IPS DF 4.7 (cell line): ENCODE results near the gene FREY1.

Experiments
- DNase-seq: peaks from one replicate; pipeline ENCODE4 v3.0.0-alpha.2; 2013; ENCODE audit warnings: low spot score; ENCODE audit errors: extremely low read depth

FREY1 gene

GRCh38 chr11:45895553-45896259 is 11.4 kb downstream of the FREY1 start:
- DNase-seq, result no peak

GRCh38 chr11:45894555-45895247 is 12.4 kb downstream of the FREY1 start:
- no peak for DNase-seq

GRCh38 chr11:45892856-45893255 is 14.2 kb downstream of the FREY1 start:
- no peak for DNase-seq

DNA sequence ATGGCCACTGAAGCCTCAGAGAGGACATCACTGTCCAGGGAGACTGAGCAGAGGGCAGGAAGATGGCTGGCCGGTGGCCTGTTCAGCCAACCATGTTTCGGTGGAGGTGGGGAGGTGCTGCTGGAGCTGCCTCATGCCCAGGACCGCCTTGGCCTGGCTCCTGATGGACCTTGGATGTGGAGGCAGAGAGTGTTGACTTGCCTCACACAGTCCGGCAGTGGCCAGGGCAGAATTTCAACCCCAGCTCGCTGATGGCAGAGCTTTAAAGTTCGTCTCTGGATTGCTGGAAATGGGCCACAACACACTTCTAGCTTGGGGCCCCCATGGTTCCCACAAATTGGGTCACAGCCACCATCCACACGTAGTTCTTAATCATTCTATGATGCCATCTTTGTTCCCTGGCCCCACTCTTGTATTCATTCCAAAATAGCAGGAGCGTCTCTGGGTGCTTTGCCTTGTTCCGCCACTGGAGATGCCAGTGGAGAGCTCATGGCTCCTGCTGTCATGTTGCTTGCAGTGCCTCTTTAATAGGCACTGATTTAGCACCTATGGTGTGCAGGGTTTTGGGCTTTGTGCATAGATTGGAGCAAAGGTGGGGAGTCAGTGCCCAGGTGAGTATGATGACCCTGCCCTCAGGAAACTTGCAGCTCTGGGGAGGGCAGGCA is 16.1 kb downstream of the FREY1 start:
- no peak for DNase-seq

- no peak for DNase-seq
Observed at GRCh38 chr11:45889966-45890365, 17.1 kb downstream of the FREY1 start.

- DNase-seq, result no peak
Observed at GRCh38 chr11:45889555-45889954, 17.5 kb downstream of the FREY1 start.

DNA sequence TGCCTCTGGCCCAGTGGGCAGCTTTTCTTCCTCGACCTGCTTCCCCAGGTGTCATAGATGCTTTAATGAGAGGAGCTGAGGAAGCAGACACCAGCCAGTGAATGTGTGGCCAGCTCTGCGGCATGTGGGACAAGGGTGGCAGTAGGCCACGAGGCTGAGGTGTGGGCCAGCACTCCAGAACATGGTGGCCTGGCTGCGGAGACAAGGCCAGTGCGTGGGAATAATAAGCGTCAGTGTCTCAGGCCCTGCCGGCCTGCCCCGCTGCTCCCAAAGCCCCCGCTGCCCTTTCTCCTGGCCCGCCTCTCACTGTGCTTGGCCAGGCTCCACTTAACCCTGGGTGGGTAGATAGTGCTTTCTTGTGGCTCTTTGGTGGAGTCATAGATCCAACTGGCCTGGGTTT is 19.5 kb downstream of the FREY1 start:
- DNase-seq, result no peak

DNA sequence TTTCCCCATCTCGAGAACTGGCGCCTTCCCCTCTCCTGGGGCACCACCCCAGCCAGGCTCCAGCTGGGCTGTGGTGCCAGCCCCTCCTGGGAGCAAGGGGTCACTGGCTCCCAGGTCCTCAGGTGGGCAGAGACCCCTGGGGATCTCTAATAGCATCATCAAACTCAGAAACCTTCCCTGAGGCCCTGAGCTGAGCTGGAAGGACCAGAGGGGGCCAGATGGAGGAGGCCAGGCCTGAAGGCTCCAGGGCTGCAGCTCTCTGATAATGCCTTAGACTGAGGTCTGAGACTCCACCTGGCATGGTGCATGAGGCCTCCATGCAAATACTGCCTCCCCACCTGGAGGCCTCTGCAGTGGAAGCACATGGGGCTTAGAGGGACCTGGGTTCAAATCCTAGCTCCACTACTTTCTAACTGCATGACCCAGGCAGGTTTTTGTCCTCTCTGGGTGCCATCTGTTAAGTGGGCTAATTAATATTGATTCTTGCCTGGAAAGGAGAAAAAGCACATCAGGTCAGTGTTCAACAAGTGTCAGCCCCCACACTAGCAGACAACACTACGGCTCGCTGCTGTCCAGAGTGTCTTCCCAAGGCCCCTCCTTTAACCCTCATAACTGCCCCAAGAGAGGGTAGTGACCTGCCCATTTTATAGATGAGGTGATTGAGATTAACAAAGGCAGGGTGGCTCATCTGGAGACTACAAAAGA is 20.1 kb downstream of the FREY1 start:
- DNase-seq, result no peak

- no peak for DNase-seq
Observed at GRCh38 chr11:45885921-45886721, 20.9 kb downstream of the FREY1 start.

- no peak for DNase-seq
Observed at GRCh38 chr11:45885274-45885920, 21.7 kb downstream of the FREY1 start, which contains the start of gene MAPK8IP1. MAPK8IP1 (plus strand) TSS chr11:45885651; CDS start chr11:45885821, 170 bp downstream.

GRCh38 chr11:45884596-45885185 is 22.4 kb downstream of the FREY1 start:
- no peak for DNase-seq

DNA sequence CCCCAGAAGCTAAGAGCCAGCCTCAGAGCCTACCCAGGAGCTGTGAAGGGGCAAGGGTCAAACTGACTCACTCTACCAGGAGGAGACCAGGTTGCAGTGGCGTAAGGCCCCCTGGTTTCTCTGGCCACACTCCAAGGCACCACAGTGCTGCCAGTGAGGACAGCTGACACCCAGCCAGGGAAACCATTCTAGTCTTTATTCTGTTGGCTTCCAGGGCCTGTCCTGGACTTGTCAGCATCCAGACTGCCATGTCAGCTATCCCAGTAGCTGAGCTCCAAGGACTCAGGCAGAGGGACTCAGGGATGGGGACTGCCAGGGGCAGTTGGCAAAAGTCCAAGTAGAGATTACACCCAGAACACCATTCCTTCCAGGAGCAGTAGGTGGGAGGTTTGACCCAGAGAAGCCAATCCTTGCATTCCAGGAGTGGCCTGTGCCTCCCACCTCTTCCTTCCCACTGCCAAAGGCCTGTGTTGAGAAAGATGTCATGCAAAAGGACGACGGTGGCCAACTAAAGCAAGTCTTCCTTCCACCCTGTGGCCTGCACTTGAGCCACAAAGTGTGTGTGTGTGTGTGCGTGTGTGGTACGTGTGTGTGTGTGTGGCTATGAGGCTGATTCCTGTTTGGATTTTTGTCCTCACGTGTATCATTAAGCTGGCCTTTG is 25.2 kb downstream of the FREY1 start:
- no peak for DNase-seq

- DNase-seq, result no peak
Observed at GRCh38 chr11:45880772-45881570, 26.1 kb downstream of the FREY1 start.

DNA sequence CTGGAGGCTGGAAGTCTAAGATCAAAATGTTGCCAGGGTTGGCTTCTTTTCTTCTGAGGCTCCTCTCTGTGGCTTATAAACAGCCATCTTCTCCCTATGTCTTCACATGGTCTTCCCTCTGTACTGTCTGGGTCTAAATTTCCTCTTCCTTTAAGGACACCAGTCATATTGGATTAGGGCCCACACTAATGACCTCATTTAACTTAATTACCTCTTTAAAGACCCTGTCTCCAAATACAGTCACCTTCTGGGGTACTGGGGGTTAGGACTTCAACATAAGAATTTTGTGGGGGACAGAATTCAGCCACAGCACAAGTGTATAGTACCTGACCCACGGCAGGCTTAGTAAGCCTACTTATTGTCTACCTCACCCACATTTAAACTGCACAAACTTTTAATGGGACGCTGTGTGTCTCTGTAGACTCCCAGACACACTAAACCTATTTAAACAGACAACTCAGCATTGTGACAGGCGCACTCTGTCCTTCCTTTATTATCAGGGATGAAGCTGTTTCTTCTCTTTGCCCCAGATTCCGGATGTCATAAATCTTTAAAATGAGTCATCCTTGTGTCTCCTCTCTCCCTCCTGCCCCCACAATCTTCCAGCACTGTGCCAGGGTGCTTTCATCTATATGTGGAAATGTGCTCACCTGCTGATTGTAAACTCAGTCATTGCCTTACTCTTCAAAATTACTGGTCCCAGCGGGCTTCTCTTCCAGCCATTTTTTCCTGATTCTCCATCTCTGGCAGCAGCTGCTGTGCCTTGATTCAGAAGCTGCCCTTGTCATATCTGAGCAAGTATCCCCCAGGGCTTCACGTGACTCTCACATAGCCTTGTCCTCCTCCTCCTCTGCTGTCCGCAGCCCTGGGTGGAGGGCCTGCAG is 27.0 kb downstream of the FREY1 start:
- no peak for DNase-seq

GRCh38 chr11:45877845-45878244 is 29.2 kb downstream of the FREY1 start:
- no peak for DNase-seq

GRCh38 chr11:45877221-45877620 is 29.9 kb downstream of the FREY1 start:
- no peak for DNase-seq

DNA sequence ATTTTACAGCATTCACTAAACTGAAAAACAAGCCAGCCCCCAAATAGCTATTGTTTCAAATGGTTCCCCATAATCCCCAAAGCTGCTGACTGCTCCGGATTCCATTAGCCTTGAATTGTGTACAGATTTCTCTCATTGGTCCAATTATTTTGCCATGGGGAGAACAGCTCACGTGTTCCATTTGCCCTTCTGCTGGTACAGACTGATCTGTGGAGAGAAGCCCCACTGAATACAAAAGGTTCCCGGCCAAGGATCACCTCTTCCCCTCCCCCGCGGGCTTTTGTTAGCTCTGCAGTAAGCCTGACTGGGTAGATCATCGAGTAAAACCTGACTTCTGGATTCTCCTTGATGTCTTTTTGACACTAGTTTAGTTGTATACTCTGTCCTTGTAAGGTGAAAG is 30.7 kb downstream of the FREY1 start:
- DNase-seq, result no peak
